ENCODE data around the gene SMIM41.
A peak's percentile ranks its signal among the peaks of the same experiment; 100 is the strongest.

SMIM41 gene

DNA sequence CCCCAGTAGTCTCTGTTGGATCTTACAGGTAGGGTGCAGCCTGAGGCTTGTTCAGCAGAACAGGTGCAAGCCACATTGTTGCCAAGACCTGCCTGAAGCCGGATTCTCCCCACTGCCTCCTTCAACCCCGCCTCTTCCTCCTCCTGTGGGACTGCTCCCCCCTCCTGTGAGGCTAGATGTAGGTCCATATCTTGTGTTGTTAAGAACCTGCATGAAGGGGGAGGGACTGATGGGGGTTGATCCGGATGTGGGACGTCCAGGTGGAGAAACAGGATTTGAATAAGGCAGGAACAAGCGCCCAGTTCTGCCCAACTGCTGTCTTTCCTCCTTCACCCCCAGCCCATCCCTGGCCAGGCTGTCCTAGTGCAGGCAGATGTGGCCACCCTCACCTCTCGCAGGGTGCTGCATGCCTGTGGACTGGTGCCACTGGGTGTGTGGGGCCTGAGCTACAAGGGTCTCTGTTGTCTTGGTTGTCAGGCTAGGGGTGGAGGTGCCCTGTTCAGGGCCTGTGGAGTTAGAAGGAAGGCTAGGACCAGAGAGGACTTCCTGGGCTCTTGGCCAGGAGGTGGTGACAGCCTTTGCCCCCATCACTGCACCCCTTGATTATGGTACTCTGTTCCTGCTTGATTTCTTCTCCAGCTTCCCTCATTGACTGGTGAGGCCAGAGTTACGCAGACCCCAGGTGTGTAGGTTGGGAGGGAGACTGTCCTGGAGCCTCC is 26.9 kb upstream of the SMIM41 start:
- no peak for DNase-seq

DNA sequence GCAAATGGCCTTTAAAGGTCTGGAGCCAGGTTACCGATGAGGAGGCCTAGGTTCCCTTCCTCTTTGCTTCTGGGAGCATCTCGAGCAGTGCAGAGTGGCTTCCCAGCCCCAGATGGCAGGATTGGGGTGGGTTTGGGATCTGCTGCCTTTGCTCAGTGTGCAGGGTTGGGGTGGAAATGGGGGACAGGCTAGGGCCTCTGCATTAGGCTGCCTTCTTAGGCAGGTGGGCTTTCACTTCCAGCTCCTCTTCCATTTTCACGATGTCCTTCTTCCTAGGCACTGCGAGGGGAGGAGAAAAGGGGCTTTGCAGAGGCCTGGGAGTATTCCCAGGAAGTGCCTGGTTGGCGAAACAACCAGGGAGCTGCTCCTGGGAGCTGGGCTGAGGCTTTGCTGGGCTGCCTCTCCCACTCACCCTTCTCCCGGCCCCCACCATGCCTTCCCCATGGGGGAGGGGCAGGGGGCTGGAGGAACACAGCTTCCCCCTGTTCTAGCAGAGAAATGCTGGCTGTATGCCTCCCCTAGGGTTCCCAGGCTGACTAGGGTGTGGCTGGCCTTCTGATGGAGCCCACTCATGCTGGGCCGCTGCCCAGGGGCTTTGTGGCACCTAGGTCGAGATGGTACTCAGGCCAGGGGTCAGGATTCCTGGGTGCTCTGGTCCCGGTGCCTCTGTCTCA is 25.8 kb upstream of the SMIM41 start:
- no peak for DNase-seq

DNA sequence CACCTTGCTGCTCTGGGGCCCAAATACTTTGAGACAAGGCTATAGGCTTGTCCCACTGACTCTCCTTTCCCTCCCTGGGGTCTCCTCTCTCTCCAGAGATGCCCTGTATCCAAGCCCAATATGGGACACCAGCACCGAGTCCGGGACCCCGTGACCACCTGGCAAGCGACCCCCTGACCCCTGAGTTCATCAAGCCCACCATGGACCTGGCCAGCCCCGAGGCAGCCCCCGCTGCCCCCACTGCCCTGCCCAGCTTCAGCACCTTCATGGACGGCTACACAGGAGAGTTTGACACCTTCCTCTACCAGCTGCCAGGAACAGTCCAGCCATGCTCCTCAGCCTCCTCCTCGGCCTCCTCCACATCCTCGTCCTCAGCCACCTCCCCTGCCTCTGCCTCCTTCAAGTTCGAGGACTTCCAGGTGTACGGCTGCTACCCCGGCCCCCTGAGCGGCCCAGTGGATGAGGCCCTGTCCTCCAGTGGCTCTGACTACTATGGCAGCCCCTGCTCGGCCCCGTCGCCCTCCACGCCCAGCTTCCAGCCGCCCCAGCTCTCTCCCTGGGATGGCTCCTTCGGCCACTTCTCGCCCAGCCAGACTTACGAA is 25.2 kb upstream of the SMIM41 start:
- DNase-seq, result no peak

DNA sequence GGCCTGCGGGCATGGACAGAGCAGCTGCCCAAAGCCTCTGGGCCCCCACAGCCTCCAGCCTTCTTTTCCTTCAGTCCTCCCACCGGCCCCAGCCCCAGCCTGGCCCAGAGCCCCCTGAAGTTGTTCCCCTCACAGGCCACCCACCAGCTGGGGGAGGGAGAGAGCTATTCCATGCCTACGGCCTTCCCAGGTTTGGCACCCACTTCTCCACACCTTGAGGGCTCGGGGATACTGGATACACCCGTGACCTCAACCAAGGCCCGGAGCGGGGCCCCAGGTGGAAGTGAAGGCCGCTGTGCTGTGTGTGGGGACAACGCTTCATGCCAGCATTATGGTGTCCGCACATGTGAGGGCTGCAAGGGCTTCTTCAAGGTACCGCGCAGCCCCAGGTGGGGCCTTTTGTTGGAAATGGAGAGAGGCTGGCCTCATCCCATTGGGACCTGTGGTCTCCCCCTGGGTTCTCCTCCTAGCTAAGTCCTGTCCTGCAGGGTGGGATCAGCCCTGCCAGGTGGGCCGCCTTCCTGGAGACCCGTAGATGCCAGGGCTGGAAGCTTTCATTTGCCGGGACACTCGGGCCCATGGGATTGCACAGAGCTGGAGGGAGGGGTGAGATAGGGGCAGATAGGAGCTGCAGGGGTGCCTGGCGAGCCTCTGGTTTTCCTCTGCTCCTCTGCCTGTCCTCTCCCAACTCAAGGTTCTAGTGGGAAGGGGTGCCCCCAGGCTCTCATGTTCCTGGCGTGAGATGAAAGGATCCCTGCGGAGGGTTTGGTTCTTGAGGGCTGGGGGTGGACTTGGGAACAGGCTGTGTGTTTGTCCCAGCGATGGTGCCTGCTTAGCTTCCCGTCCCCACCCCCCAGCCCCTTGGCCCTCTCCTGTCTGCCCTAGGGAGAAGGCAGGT is 24.4 kb upstream of the SMIM41 start:
- no peak for DNase-seq

DNA sequence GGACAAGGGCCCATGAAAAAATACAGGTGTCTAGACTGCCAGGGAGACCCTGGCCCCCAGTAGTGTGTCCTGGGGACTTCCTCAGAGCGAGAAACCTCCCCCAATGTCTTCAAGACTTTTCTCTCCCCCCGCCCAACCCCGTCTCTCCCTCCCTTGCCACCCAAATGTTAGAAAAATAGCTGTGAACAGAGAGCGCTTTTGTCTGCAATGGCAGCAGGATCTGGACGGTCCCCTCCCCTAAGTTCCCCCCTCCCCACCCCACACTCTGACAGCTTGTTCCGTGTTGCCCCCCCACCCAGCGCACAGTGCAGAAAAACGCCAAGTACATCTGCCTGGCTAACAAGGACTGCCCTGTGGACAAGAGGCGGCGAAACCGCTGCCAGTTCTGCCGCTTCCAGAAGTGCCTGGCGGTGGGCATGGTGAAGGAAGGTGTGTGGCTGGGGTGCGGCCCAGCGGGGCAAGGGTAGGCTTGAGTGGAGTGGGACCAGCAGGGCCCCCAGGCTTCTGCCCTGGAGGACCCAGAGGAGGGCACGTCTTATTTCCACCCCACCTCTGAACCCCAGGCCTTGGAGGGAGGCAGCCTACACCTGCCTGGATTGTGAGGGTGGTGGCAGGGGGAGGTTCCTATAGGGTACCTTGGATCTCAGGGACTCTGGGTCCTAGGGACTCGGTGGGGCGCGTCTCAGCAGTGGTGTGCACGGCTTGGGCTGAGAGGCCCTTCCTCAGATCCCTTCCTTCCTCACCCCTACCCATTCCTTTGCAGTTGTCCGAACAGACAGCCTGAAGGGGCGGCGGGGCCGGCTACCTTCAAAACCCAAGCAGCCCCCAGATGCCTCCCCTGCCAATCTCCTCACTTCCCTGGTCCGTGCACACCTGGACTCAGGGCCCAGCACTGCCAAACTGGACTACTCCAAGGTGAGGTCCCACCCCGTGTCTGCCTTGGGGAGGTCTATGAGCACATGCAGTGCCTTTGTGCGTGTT is 23.5 kb upstream of the SMIM41 start:
- no peak for DNase-seq

DNA sequence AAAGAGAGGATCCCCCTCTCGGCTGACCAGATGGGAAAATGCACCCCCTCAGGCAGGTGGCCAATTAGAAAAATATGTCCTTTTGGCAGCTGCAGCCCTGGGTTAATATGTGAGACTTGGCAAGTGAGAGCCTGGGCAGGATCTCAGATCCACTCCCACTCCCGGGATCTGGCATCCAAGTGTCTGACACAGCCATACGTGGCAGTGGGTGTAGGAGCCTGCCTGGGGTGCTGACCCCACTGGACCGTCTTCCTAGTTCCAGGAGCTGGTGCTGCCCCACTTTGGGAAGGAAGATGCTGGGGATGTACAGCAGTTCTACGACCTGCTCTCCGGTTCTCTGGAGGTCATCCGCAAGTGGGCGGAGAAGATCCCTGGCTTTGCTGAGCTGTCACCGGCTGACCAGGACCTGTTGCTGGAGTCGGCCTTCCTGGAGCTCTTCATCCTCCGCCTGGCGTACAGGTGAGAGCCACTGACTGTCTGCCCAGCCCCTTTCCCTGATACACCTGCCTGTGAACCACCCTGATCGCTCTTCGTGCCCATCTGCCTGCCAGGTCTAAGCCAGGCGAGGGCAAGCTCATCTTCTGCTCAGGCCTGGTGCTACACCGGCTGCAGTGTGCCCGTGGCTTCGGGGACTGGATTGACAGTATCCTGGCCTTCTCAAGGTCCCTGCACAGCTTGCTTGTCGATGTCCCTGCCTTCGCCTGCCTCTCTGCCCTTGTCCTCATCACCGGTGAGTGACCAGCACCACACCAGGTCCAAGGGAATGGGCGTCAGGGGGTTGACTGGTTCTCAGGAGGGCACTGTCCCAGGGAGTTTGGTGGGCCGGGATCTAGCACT is 22.5 kb upstream of the SMIM41 start:
- DNase-seq, result no peak

DNA sequence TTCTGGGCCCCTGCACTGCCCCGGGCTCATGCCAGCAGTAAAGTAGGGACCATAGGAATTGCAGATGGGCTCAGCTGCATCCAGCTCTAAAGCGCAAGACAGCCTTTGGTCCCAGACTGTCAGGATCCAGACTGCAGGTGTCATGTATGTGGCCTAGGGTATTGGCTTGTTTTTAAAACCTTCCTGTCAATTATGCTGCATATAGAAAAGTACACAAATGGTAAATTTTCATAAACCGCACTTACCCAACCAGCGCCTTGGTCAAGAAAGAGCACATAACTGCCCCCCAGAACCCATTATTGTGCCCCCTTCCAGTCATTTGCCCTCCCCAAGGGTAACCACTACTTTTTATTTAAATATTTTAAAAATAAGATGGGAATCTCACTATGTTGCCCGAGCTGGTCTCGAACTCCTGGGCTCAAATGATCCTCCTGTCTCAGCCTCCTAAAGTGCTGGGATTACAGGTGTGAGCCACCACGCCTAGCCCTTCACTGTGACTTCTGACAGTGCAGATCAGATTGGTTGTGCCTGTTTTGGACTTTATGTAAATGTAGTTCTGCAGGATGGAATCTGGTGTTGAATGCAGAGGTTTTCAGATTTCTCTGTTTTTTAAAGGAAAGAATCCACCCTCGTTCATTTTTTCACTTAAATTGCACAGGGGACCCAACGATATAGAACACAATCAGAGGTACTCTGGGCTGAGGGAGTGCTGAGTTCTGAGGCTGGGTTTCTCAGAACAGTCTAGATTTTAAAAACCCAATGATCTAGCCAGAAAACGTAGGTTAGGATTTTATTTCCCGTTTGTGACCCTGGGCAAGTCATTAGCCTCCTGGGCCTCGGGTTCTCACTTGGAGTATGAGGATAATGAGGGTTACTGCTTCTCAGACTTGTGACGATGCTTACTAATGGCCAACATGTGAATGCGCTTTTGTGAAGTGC is 21.6 kb upstream of the SMIM41 start:
- no peak for DNase-seq

DNA sequence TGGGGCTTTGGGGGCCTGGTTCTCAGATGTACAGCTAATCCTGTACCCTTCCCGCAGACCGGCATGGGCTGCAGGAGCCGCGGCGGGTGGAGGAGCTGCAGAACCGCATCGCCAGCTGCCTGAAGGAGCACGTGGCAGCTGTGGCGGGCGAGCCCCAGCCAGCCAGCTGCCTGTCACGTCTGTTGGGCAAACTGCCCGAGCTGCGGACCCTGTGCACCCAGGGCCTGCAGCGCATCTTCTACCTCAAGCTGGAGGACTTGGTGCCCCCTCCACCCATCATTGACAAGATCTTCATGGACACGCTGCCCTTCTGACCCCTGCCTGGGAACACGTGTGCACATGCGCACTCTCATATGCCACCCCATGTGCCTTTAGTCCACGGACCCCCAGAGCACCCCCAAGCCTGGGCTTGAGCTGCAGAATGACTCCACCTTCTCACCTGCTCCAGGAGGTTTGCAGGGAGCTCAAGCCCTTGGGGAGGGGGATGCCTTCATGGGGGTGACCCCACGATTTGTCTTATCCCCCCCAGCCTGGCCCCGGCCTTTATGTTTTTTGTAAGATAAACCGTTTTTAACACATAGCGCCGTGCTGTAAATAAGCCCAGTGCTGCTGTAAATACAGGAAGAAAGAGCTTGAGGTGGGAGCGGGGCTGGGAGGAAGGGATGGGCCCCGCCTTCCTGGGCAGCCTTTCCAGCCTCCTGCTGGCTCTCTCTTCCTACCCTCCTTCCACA is 20.7 kb upstream of the SMIM41 start:
- no peak for DNase-seq

DNA sequence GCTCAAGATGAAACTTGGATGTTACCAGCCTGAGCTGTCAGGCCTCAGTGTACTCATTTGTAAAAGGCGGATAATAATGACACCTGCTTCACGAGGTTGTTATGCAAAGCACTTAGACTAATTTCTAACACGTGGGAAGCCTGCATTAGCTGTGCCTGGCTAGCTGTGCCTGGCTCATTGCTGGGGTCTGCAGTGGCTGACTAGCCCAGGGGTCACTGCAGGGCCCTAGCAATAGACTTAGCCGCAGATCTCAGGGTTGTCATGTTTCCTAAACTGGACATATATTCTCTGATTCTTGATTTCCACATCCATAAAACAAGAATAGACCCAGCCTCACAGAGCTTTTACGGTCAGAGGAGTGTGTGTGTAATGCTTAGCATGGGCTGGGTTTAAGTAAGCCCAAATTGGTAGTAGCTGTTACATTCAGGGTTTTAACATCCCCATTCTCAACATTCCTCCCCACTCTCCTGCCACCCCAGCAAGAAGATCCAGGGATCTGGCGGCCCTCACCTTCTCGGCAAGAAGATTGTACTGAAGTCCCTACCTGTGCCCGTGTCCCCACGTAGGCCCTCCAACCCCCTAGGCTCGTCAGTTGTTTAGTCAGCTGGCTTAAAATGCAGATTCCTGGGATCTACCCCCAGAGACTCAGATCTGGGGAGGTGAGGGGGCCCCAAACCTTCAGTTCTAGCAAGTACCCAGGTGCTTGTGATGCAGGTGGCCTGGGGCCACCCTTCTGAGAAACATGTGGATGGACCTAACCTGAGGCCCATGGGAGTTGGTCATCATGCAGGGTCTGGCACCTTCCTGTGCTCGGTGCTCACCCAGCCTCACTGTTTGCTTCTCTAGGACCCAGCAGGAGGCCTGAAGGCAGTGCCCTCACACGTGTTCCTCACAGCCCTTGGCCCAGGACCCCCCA is 19.7 kb upstream of the SMIM41 start:
- DNase-seq, result peak in 1 of 2 experiments; percentile 42

DNA sequence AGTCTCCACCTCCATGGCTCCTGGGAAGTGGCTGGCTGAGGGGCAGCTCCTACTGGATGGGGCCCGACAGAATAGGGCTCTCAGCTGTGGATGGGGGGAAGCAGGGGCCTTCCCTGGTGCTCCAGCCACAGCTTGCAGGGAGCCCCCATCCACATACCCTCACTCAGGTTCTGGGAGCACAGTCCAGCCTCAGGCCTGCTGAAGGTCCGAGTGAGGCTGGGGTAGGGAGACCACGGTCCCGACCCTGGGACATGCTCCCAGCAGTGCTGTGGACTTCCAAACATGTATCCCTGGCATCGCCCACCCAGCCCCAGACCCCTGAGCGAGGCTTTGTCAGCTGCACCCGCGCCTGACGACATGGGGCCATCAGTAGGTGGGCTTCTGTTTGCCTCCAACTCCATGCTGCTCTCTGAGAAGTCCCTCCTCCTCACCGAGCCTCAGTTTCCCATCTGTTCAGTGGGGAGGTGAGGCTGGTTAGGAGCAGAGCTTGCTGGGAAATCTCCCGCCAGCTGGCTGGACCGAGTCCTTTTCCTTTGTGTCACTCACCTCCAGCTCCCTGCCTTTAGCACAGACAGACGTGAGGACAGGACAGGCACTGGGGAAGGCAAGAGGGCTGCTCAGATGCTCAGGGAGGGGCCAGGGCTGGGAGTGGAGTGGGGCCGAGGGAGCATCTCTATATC is 18.9 kb upstream of the SMIM41 start:
- DNase-seq, result peak; percentile 30 to 34

DNA sequence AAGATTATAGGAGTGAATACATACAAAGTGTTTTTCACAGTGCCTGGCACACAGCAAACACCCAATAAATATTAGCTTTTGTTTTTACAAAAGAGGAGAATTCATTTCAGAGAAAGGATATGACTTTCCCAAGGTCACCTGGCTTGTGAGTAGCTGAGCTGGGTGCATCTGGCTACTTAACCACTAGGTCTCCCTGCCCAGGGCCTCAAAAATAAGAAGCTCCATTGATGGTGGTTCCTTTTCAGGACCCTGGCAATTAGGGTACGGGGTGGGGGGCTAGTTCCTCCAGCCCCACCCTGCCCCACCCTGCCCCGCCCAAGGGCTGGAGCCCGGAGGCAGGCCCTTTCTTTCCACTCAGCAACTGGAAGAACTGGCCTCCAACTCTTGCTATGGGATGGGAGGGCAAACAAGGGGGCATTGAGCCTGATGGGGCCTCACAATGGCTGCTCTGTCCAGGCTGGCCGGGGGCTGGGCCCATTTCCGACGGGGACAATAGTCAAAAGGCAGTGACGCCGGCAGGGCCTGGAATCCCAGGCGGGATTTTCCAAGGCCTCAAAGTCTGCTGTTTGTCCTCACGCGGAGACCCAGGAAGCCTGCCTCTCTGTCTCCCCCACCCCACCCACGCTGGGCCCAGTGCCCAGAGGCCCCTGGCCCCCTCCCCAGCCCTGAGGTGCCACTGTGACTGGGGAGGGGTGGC is 17.9 kb upstream of the SMIM41 start:
- DNase-seq, result no peak

DNA sequence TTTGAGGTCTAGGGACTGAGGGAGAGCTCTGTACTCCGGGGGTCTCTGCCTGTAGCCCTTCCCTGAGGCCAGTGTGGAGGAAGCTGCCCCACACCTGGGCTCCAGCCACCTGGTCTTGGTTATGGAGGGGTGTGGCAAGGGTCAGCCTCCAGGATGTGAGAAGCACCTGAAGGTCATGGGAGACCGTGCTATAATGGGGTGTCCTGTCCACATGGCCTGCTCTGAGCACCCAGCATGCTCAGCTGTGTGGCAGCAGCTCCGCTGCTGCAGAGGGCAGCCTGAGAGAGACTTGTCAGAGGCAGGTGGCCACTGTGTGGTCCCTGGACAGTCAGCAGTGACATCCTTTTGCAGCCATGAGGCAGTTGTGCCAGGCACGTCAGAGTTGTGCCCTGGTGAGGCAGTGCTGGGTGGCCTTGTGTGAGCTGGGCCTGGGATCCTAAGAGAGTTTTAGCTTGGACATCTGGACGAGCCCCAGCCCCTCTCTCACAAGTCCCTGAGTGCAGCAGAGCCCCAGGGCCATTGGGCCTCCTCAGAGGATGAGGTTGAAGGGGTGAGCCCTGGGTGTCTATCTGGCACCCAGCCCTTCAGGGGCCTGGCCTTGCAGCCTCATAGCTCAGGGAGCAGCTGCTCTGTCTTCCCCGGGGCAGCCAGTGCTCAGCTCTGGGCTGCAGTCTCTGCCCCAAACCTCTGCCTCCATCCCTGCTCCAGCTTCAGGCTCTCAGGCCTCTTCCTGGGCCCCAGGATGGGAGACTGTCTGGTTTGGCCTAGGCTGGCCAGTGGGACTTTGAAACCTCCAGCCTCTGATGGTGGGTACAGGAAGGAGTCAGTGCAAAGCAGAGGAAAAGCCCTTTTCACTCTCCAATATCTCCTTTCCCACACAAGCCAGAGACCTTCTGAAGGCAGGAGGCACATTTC is 17.1 kb upstream of the SMIM41 start:
- no peak for DNase-seq

DNA sequence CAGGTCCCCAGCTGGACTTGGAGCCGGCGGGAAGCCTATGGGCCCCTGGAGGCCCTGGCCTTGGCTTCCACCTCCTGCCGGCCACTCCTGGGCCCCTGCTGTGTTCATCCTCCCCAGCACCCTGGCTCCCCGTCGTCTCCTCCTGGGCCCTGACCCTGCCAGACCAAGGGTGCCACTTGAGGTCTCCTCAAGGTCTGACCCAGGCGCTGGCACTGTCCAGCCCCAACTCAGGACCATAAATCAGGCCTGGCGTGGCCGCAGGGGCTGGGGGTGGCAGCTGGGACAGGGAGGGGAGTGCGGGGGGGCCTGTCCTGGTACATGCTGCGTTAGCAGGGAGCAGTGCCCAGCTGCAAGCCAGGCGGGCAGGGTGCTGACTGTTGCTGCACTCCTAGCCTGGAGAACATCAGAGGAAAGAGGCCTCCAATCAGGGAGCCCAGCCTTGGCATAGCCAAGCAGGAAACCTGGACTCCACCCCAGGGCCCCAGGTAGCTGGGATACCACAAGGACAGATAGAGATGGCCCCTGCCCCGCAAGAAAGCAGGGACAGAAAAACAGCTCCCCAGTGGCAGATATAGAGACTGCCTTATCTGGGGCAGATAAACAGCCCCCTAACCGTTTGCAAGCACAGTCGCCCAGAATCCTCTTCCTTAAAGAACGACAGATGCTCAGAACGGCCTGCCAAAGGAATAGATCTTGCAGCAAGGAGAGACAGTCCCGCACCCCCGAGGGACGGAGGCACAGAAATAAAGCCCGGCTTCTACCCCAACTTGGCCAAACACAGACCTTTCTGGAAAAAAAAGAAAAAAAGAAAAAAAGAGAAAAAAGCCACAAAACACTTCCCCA is 16.2 kb upstream of the SMIM41 start:
- no peak for DNase-seq

DNA sequence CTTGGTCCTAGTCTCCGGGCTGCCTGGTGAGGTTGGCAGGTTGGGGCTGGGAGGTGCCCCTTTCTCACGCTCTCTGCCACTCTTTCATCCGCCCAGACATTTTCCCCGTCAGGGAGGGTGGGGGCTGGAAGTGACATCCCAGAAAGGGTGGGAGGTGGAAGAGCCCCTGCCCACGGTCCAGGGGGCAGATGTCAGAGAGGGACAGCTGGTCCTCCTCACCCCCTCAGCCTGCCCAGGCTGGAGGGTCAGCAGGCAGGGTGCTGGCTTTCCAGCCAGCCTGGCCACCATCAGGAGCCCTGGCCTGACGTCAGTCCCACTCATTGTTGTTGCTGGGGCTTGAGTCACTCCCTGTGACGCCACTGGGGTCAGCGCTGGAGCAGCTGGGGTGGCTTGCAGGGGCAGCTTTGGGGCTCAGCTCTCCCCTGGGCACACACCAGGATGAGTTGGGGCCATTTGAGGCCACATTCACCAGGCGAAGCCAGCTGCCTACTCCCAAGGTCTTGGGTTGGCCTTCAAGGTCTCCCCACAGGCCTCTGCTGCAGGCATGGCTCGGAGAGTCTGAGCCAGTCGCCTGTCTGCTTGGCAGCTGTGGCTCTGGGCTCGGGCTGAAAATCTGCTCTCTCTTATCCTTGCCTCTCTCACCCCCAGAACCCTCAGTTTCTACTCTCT is 15.4 kb upstream of the SMIM41 start:
- no peak for DNase-seq
